SK-N-SH (cell line): Measurements from ENCODE around the gene SCYGR3. TPM values are rescaled to one million over a fixed set of nuclear protein-coding genes. Genes with fewer than 3 reads are reported as not detected.

Experiments used
- CTCF ChIA-PET: fragments of 300-600, 350-600 bp; formaldehyde crosslinking; extraction: SDS; loops from one replicate; lab custom pipeline; 2021; lab: Yijun Ruan, JAX
- POLR2A ChIA-PET: fragments of 350-600 bp; sonication (Branson Sonifier 250); formaldehyde crosslinking; extraction: SDS; loops from one replicate; lab custom pipeline; 2020; ENCODE audit warnings: antibody characterized with exemption, inconsistent platforms; lab: Yijun Ruan, JAX
- DNase-seq: peaks from one replicate; pipeline ENCODE4 v3.0.0; 2012
- H2AFZ ChIP-seq: fragments of 200-600 bp; sonication (generic); 2 replicates; pipeline ENCODE4 v1.8.1; 2016; ENCODE audit warnings: antibody characterized with exemption, mild to moderate bottlenecking, low read depth
- H3F3A ChIP-seq: fragments of 200-600 bp; sonication (generic); replicated peaks from 2 replicates; pipeline ENCODE3; 2016; ENCODE audit warnings: antibody characterized with exemption, mild to moderate bottlenecking; ENCODE audit not compliant: insufficient read depth
- H3K27ac ChIP-seq, 2 experiments: fragments of 200-500 bp in 1 of 2; fragments of 200-600 bp in 1 of 2; sonication (Bioruptor generic) in 1 of 2; sonication (generic), shearing (Covaris generic) in 1 of 2; 2 replicates each; pipeline versions ENCODE4 v1.5.1 to v1.6.1; 2014 to 2016; ENCODE audit warnings: low read depth in 2 of 2, inconsistent platforms in 1 of 2, low read length in 1 of 2, mild to moderate bottlenecking in 1 of 2, mixed read lengths in 1 of 2
- H3K27me3 ChIP-seq: fragments of 200-600 bp; sonication (generic), shearing (Covaris generic); 2 replicates; pipeline ENCODE4 v1.6.1; 2016; ENCODE audit warnings: mixed run types; ENCODE audit not compliant: insufficient read depth
- H3K36me3 ChIP-seq, 2 experiments: fragments of 200-500 bp in 1 of 2; fragments of 200-600 bp in 1 of 2; sonication (Bioruptor generic) in 1 of 2; sonication (generic) in 1 of 2; replicated peaks in 1 of 2; 2 replicates each; pipeline versions ENCODE3 to v1.5.1; 2014 to 2016; ENCODE audit warnings: low read length in 1 of 2, mild to moderate bottlenecking in 1 of 2; ENCODE audit not compliant: insufficient read depth in 2 of 2, control insufficient read depth in 1 of 2
- H3K4me1 ChIP-seq, 2 experiments: fragments of 200-500 bp in 1 of 2; fragments of 200-600 bp in 1 of 2; sonication (Bioruptor generic) in 1 of 2; sonication (generic), shearing (Covaris generic) in 1 of 2; 2 replicates each; pipeline versions ENCODE4 v1.5.1 to v1.6.1; 2014 to 2016; ENCODE audit warnings: low read depth in 1 of 2, low read length in 1 of 2, mixed run types in 1 of 2; ENCODE audit not compliant: insufficient read depth in 2 of 2, control insufficient read depth in 1 of 2
- H3K4me2 ChIP-seq: fragments of 200-600 bp; sonication (generic), shearing (Covaris generic); 2 replicates; pipeline ENCODE4 v1.6.1; 2017; ENCODE audit warnings: mixed run types
- H3K4me3 ChIP-seq, 2 experiments: fragments of 200-500 bp in 1 of 2; fragments of 200-600 bp in 1 of 2; sonication (Bioruptor generic) in 1 of 2; sonication (generic), shearing (Covaris generic) in 1 of 2; 2 replicates each; pipeline versions ENCODE4 v1.5.1 to v1.8.1; 2014 to 2016; ENCODE audit warnings: low read depth in 2 of 2, inconsistent platforms in 1 of 2, low read length in 1 of 2, mild to moderate bottlenecking in 1 of 2, mixed read lengths in 1 of 2, moderate library complexity in 1 of 2
- H3K79me2 ChIP-seq: fragments of 200-600 bp; sonication (generic); 2 replicates; pipeline ENCODE4 v1.8.1; 2017; ENCODE audit warnings: mild to moderate bottlenecking; ENCODE audit not compliant: insufficient read depth
- H3K9ac ChIP-seq: fragments of 200-600 bp; sonication (generic); 2 replicates; pipeline ENCODE4 v1.6.1; 2017; ENCODE audit warnings: mixed run types
- H3K9me2 ChIP-seq: fragments of 200-600 bp; sonication (generic); 2 replicates; pipeline ENCODE4 v1.6.1; 2017; ENCODE audit warnings: mixed run types
- H3K9me3 ChIP-seq: fragments of 200-600 bp; sonication (generic); 2 replicates; pipeline ENCODE4 v1.6.1; 2017; ENCODE audit warnings: mixed run types, mild to moderate bottlenecking, moderate library complexity
- H4K20me1 ChIP-seq: fragments of 200-600 bp; sonication (generic); 2 replicates; pipeline ENCODE4 v1.6.1; 2017; ENCODE audit warnings: mild to moderate bottlenecking, mixed run types; ENCODE audit not compliant: insufficient read depth
- EP300 ChIP-seq, 2 experiments: IDR thresholded peaks; 2 replicates each; pipeline versions ENCODE4 v1.4.0 to v1.6.1; 2012; ENCODE audit warnings: borderline replicate concordance in 1 of 2, low read depth in 1 of 2, low read length in 1 of 2
- FOSL2 ChIP-seq: IDR thresholded peaks from 2 replicates; pipeline ENCODE4 v1.4.0; 2012; ENCODE audit warnings: low read depth, mild to moderate bottlenecking, moderate library complexity, borderline replicate concordance
- FOXJ3 ChIP-seq: sonication (generic); formaldehyde crosslinking; IDR thresholded peaks from 2 replicates; pipeline ENCODE4 v1.5.1; 2020; ENCODE audit warnings: mild to moderate bottlenecking, missing genetic modification reagents
- FOXM1 ChIP-seq: IDR thresholded peaks from 2 replicates; pipeline ENCODE4 v1.4.0; 2012; ENCODE audit warnings: low read depth, mild to moderate bottlenecking
- GABPA ChIP-seq: IDR thresholded peaks from 2 replicates; pipeline ENCODE4 v1.4.0; 2012; ENCODE audit warnings: low read depth, mild to moderate bottlenecking
- JUND ChIP-seq: IDR thresholded peaks from 2 replicates; pipeline ENCODE4 v1.4.0; 2012
- MEF2A ChIP-seq: IDR thresholded peaks from 2 replicates; pipeline ENCODE4 v1.4.0; 2012; ENCODE audit warnings: low read depth, borderline replicate concordance
- NRF1 ChIP-seq: IDR thresholded peaks from 2 replicates; pipeline ENCODE4 v1.6.1; 2012; ENCODE audit warnings: low read depth, mild to moderate bottlenecking, low read length
- PBX3 ChIP-seq: IDR thresholded peaks from 2 replicates; pipeline ENCODE4; 2012
- RAD21 ChIP-seq: IDR thresholded peaks from 2 replicates; pipeline ENCODE4 v1.6.1; 2012; ENCODE audit warnings: mild to moderate bottlenecking, low read length
- RCOR1 ChIP-seq: fragments of 150-350 bp; IDR thresholded peaks from 2 replicates; pipeline ENCODE4 v1.6.1; 2017; ENCODE audit warnings: antibody characterized with exemption, low read length
- RXRA ChIP-seq: IDR thresholded peaks from 2 replicates; pipeline ENCODE4 v1.4.0; 2012; ENCODE audit warnings: low read depth, mild to moderate bottlenecking, borderline replicate concordance
- TCF12 ChIP-seq: IDR thresholded peaks from 2 replicates; pipeline ENCODE4 v1.4.0; 2012
- USF1 ChIP-seq: IDR thresholded peaks from 2 replicates; pipeline ENCODE4 v1.4.0; 2012; ENCODE audit warnings: low read depth, borderline replicate concordance
- ZBTB33 ChIP-seq: IDR thresholded peaks from 2 replicates; pipeline ENCODE4 v1.4.0; 2012; ENCODE audit warnings: low read depth, borderline replicate concordance
- WGBS: methylation state at CpG from one replicate; pipeline ENCODE4 v1.1.6; 2017; ENCODE audit warnings: low lambda C conversion rate; 5-methylcytosine and 5-hydroxymethylcytosine counted together
- polyA plus RNA-seq, 3 experiments: library from polyadenylated mRNA; depleted of rRNA; stranded (reverse); fragments of >200 nt; gene quantifications; 2 replicates each; pipeline ENCODE4 v1.2.3, GENCODE V29; 2012
- TF ChIP-seq, protein P1 (sequence below): fragments of 150-350 bp; IDR thresholded peaks from 2 replicates; pipeline ENCODE4 v1.6.1; 2016; ENCODE audit warnings: mild to moderate bottlenecking, low read depth, low read length

The SCYGR3 gene
- polyA plus RNA-seq, 1 of the 3 experiments (the other 2 are of a cell fraction): not detected

- Histone ChIP-seq H3K9me2 (no peaks in the 10 kb centered on the region), H3F3A (no peaks in the 10 kb centered on the region), H3K9me3 (no peaks in the 10 kb centered on the region), H3K9ac (no peak overlapping the region), H3K79me2 (no peaks in the 10 kb centered on the region), H3K4me3 (no peak overlapping the region), H3K36me3 (no peaks in the 10 kb centered on the region), H3K4me1 (peaks cover 0 to 5% of the 10 kb centered on the region in 2 experiments; a peak in 1 of 4 replicates), H2AFZ (no peak overlapping the region), H4K20me1 (no peaks in the 10 kb centered on the region), H3K27me3 (no peaks in the 10 kb centered on the region), H3K4me2 (no peak overlapping the region), H3K27ac (no peak overlapping the region)
- POLR2A ChIA-PET: interaction anchor here (1.2 kb wide), 1 partner anchor 177 kb away, joined by 3 read pairs; no protein-coding TSS in a partner anchor
- 78% methylated on average over 8 of the region's 8 CpGs for WGBS
- DNase-seq: no peak
- TF ChIP-seq RCOR1 (no peak), RAD21 (no peak), ZBTB33 (no peak)
- TF ChIP-seq, protein P1, sequence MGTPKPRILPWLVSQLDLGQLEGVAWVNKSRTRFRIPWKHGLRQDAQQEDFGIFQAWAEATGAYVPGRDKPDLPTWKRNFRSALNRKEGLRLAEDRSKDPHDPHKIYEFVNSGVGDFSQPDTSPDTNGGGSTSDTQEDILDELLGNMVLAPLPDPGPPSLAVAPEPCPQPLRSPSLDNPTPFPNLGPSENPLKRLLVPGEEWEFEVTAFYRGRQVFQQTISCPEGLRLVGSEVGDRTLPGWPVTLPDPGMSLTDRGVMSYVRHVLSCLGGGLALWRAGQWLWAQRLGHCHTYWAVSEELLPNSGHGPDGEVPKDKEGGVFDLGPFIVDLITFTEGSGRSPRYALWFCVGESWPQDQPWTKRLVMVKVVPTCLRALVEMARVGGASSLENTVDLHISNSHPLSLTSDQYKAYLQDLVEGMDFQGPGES: no peak
- CTCF ChIA-PET: interaction anchor here (1.0 to 5.6 kb wide), 5 partner anchors 12 to 193 kb away, joined by 3 to 59 read pairs (median 3); no protein-coding TSS in a partner anchor
Measured at GRCh38 chr2:227657199-227657845, 42.7 kb upstream of the SCYGR3 start.

GRCh38 chr2:227655454-227655853, 40.8 kb upstream of the SCYGR3 start:
- WGBS: 0% methylated on average over 1 of the region's 1 CpG
- H3K27me3 ChIP-seq: no peaks in the 10 kb centered on the region
- no peak overlapping the region for H3K4me2 ChIP-seq
- H2AFZ ChIP-seq: no peak overlapping the region
- no peaks in the 10 kb centered on the region for H3K4me1 ChIP-seq
- H3K9ac ChIP-seq: no peak overlapping the region
- no peaks in the 10 kb centered on the region for H3K9me2 ChIP-seq
- no peak overlapping the region for H3K27ac ChIP-seq
- H3K36me3 ChIP-seq: no peaks in the 10 kb centered on the region
- POLR2A ChIA-PET: no interaction called here
- no peak for TF ChIP-seq GABPA
- peak; percentile 21; the same call in 1 of the 2 replicates for TF ChIP-seq PBX3
- TF ChIP-seq FOXJ3 (CRISPR knock-in tag): no peak
- no peak for TF ChIP-seq NRF1
- no peak for TF ChIP-seq MEF2A
- no peak for TF ChIP-seq FOXM1
- TF ChIP-seq USF1: no peak
- TF ChIP-seq TCF12: peak; percentile 37; the same call in 1 of the 2 replicates
- peak; percentile 92 for TF ChIP-seq RXRA
- TF ChIP-seq FOSL2: peak; percentile 93
- peak; percentile 77 for TF ChIP-seq JUND
- TF ChIP-seq EP300 (IDR thresholded peaks at IDR 0.05; ENCODE audit: borderline replicate concordance in 1 of 2, low read depth in 1 of 2, low read length in 1 of 2): peak in 1 of 2 experiments; percentile 35; a peak in 1 of 4 replicates
- H3K4me3 ChIP-seq: no peak overlapping the region
- H3F3A ChIP-seq: no peaks in the 10 kb centered on the region
- H3K9me3 ChIP-seq: no peaks in the 10 kb centered on the region
- no peak for DNase-seq
- H3K79me2 ChIP-seq: no peaks in the 10 kb centered on the region
- no peaks in the 10 kb centered on the region for H4K20me1 ChIP-seq
- CTCF ChIA-PET: interaction anchor here (5.6 kb wide), 1 partner anchor 111 kb away, joined by 59 read pairs; no protein-coding TSS in a partner anchor
